ENCODE data around the gene CC2D2A. TPM values are rescaled to one million over a fixed set of nuclear protein-coding genes. Genes with fewer than 3 reads are reported as not detected.

Gene CC2D2A
- total RNA-seq, 1 donor from 2014 or later = 14.0 TPM

DNA sequence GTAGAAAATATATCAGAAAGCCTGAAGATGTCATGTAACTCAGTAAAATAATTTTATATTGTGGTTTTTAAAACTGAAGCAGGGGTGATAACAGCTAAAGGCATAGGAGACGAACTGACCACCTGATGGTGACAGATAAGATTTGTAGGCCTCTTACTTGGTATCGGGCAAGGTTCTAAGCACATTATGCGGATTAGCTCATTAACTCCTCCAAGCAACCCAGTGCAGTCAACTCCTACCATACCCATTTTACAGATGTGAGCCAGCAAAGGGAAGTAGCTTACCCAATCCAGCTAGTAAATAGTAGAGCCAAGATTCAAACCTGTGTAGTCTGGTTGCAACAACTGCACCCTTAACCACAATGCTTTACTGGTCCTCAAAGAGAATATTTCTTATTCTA, 62.1 kb downstream of the CC2D2A start:
- no peaks in the 10 kb centered on the region for H4K20me1 ChIP-seq (ENCODE audit: insufficient read depth, low read length)
- H3K36me3 Mint-ChIP-seq (ENCODE audit: low read depth, unreplicated experiment) = peaks cover 4% of the 10 kb centered on the region
- H3K27me3 Mint-ChIP-seq (ENCODE audit: low read depth, unreplicated experiment) = no peaks in the 10 kb centered on the region
- H2AFZ ChIP-seq (ENCODE audit: low read depth, low read length) = no peak overlapping the region
- H3K4me1 Mint-ChIP-seq (ENCODE audit: low read depth, unreplicated experiment) = peaks cover 1% of the 10 kb centered on the region
- FAIRE-seq = no peak
- no peaks in the 10 kb centered on the region for H3K4me1 ChIP-seq (ENCODE audit: insufficient read depth, low read length)
- peaks cover 7% of the 10 kb centered on the region for H3K36me3 ChIP-seq (ENCODE audit: insufficient read depth, low read length)
- no peak overlapping the region for H3K4me3 Mint-ChIP-seq (ENCODE audit: unreplicated experiment)
- no peaks in the 10 kb centered on the region for H3K79me2 ChIP-seq (ENCODE audit: insufficient read depth, low read length)
- H3K9ac ChIP-seq (ENCODE audit: low read length) = no peak overlapping the region
- no peaks in the 10 kb centered on the region for H3K9me3 ChIP-seq (ENCODE audit: insufficient read depth, low read depth, low read length)
- H3K4me3 ChIP-seq (ENCODE audit: insufficient read depth, low read depth, low read length) = no peak overlapping the region
- no peak overlapping the region for H3K27ac Mint-ChIP-seq (ENCODE audit: unreplicated experiment)
- H3K9me3 Mint-ChIP-seq (ENCODE audit: unreplicated experiment) = no peaks in the 10 kb centered on the region
- no peak overlapping the region for H3K4me2 ChIP-seq (ENCODE audit: low read length)
- no peak for DNase-seq (ENCODE audit: low read depth)
- no peaks in the 10 kb centered on the region for H3K27me3 ChIP-seq (ENCODE audit: insufficient read depth, low read length)
- TF ChIP-seq EZH2 (IDR thresholded peaks at IDR 0.05; ENCODE audit: insufficient read depth, low read length) = no peak
- TF ChIP-seq, protein P1, sequence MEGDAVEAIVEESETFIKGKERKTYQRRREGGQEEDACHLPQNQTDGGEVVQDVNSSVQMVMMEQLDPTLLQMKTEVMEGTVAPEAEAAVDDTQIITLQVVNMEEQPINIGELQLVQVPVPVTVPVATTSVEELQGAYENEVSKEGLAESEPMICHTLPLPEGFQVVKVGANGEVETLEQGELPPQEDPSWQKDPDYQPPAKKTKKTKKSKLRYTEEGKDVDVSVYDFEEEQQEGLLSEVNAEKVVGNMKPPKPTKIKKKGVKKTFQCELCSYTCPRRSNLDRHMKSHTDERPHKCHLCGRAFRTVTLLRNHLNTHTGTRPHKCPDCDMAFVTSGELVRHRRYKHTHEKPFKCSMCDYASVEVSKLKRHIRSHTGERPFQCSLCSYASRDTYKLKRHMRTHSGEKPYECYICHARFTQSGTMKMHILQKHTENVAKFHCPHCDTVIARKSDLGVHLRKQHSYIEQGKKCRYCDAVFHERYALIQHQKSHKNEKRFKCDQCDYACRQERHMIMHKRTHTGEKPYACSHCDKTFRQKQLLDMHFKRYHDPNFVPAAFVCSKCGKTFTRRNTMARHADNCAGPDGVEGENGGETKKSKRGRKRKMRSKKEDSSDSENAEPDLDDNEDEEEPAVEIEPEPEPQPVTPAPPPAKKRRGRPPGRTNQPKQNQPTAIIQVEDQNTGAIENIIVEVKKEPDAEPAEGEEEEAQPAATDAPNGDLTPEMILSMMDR (IDR thresholded peaks at IDR 0.05; ENCODE audit: insufficient read depth, low read depth, low read length) = no peak
- no peak overlapping the region for H3K27ac ChIP-seq (ENCODE audit: low read depth, low read length)

DNA sequence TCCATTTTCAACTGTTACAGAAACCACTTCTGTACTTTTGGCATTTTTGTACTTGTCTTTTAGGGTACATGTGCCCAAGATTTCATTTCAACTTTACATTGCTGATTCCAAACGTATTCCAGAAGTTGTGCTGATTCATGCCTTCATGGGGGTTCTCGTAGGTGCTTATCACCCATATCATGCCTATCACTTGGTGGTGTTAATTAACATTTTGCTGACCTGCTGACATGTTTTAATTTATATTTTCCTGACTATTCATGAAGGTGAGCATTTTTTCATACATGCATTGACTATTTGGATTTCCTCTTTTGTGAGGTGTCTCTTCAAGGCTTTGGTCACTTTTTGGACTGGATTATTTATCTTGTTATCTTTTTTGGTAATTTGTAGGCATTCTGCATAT, 64.1 kb downstream of the CC2D2A start:
- DNase-seq (ENCODE audit: low read depth) = no peak
- Mint-ChIP-seq H3K36me3 (ENCODE audit: low read depth, unreplicated experiment) (peaks cover 6% of the 10 kb centered on the region), H3K27ac (ENCODE audit: unreplicated experiment) (no peak overlapping the region), H3K4me3 (ENCODE audit: unreplicated experiment) (no peak overlapping the region), H3K9me3 (ENCODE audit: unreplicated experiment) (no peaks in the 10 kb centered on the region), H3K27me3 (ENCODE audit: low read depth, unreplicated experiment) (no peaks in the 10 kb centered on the region), H3K4me1 (ENCODE audit: low read depth, unreplicated experiment) (no peaks in the 10 kb centered on the region)
- H3K27me3 ChIP-seq (ENCODE audit: insufficient read depth, low read length) = no peaks in the 10 kb centered on the region
- H3K9ac ChIP-seq (ENCODE audit: low read length) = no peak overlapping the region
- H4K20me1 ChIP-seq (ENCODE audit: insufficient read depth, low read length) = no peaks in the 10 kb centered on the region
- no peak overlapping the region for H3K4me3 ChIP-seq (ENCODE audit: insufficient read depth, low read depth, low read length)
- no peak overlapping the region for H3K27ac ChIP-seq (ENCODE audit: low read depth, low read length)
- no peak for FAIRE-seq
- no peaks in the 10 kb centered on the region for H3K79me2 ChIP-seq (ENCODE audit: insufficient read depth, low read length)
- no peaks in the 10 kb centered on the region for H3K4me1 ChIP-seq (ENCODE audit: insufficient read depth, low read length)
- H3K9me3 ChIP-seq (ENCODE audit: insufficient read depth, low read depth, low read length) = no peaks in the 10 kb centered on the region
- no peak overlapping the region for H2AFZ ChIP-seq (ENCODE audit: low read depth, low read length)
- H3K4me2 ChIP-seq (ENCODE audit: low read length) = no peak overlapping the region
- TF ChIP-seq EZH2 (IDR thresholded peaks at IDR 0.05; ENCODE audit: insufficient read depth, low read length) = no peak
- TF ChIP-seq, protein P1 (IDR thresholded peaks at IDR 0.05; ENCODE audit: insufficient read depth, low read depth, low read length) = no peak
- peaks cover 15% of the 10 kb centered on the region for H3K36me3 ChIP-seq (ENCODE audit: insufficient read depth, low read length)

DNA sequence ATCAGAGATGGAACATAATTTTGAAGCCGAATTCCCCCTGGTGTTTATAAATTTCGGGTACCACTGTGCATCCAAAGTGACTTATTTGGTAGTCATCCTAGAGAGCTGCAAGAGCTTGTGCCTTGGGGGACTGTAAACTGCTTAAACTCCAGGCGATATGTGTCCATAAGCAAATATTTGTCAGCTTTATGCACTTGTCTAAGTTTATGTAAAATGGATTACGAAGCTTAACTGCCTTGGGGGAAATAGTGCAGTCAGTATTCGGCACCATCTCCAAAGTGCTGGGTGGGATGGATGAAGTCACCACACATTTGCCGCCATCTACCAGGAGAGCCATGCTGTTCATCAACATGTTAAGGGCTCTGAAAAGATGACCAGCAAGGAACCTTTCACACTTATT, 65.9 kb downstream of the CC2D2A start:
- TF ChIP-seq EZH2 (IDR thresholded peaks at IDR 0.05; ENCODE audit: insufficient read depth, low read length) = no peak
- TF ChIP-seq, protein P1 (IDR thresholded peaks at IDR 0.05; ENCODE audit: insufficient read depth, low read depth, low read length) = no peak
- Histone ChIP-seq H3K36me3 (ENCODE audit: insufficient read depth, low read length) (peaks cover 15% of the 10 kb centered on the region), H3K27ac (ENCODE audit: low read depth, low read length) (no peak overlapping the region), H3K9ac (ENCODE audit: low read length) (no peak overlapping the region), H3K4me2 (ENCODE audit: low read length) (no peak overlapping the region), H3K79me2 (ENCODE audit: insufficient read depth, low read length) (no peaks in the 10 kb centered on the region), H3K27me3 (ENCODE audit: insufficient read depth, low read length) (no peaks in the 10 kb centered on the region), H3K9me3 (ENCODE audit: insufficient read depth, low read depth, low read length) (no peaks in the 10 kb centered on the region), H3K4me3 (ENCODE audit: insufficient read depth, low read depth, low read length) (no peak overlapping the region), H2AFZ (ENCODE audit: low read depth, low read length) (no peak overlapping the region), H3K4me1 (ENCODE audit: insufficient read depth, low read length) (no peaks in the 10 kb centered on the region), H4K20me1 (ENCODE audit: insufficient read depth, low read length) (no peaks in the 10 kb centered on the region)
- Mint-ChIP-seq H3K27ac (ENCODE audit: unreplicated experiment) (no peak overlapping the region), H3K9me3 (ENCODE audit: unreplicated experiment) (no peaks in the 10 kb centered on the region), H3K4me3 (ENCODE audit: unreplicated experiment) (no peak overlapping the region), H3K36me3 (ENCODE audit: low read depth, unreplicated experiment) (peaks cover 8% of the 10 kb centered on the region), H3K27me3 (ENCODE audit: low read depth, unreplicated experiment) (no peaks in the 10 kb centered on the region), H3K4me1 (ENCODE audit: low read depth, unreplicated experiment) (no peaks in the 10 kb centered on the region)
- FAIRE-seq = no peak
- no peak for DNase-seq (ENCODE audit: low read depth)

All from astrocyte (in vitro differentiated cells and primary cell).